GM12878 (cell line): ENCODE data around the gene SLC47A2. TPM values are rescaled to one million over a fixed set of nuclear protein-coding genes. Genes with fewer than 3 reads are reported as not detected.

Experiments used
- ATAC-seq: fragments of 200-7000 bp; cut with Tn5 transposase; 3 replicates; pipeline ENCODE4 v1.9.1; 2020; ENCODE audit warnings: mild to moderate bottlenecking, moderate library complexity
- BruUV-seq: library from RNA; stranded (reverse); fragments of 400-500 nt; replicated peaks from 2 replicates; lab custom pipeline; 2021; lab: Mats Ljungman, UMichigan
- CTCF ChIA-PET: fragments of 300-600 bp; sonication (Branson Sonifier 250); formaldehyde crosslinking; extraction: SDS; loops from one replicate; lab custom pipeline; 2021; ENCODE audit warnings: inconsistent platforms; lab: Yijun Ruan, JAX
- POLR2A ChIA-PET: fragments of 350-600 bp; formaldehyde crosslinking; extraction: SDS; loops from one replicate; lab custom pipeline; 2021; ENCODE audit warnings: inconsistent platforms; lab: Charles Lee
- RAD21 ChIA-PET: fragments of 300-600 bp; sonication (Branson Sonifier 250); formaldehyde crosslinking; loops from one replicate; lab custom pipeline; 2023; ENCODE audit warnings: antibody characterized with exemption; ENCODE audit not compliant: unreplicated experiment; lab: Charles Lee
- SMC1A ChIA-PET: fragments of 300-600 bp; sonication (Branson Sonifier 250); formaldehyde crosslinking; loops from one replicate; lab custom pipeline; 2023; ENCODE audit not compliant: unreplicated experiment, uncharacterized antibody; lab: Charles Lee
- DNase-seq: peaks from one replicate; pipeline ENCODE4 v3.0.0-alpha.2; 2011; ENCODE audit warnings: low read depth, low spot score
- FAIRE-seq: peaks from 3 replicates; lab custom pipeline; 2011; peaks lifted over from hg19 to GRCh38; lab: Jason Lieb, UNC
- H2AFZ ChIP-seq: 2 replicates; pipeline ENCODE4 v1.6.0; 2011; ENCODE audit warnings: low read depth, low read length, control low read depth; ENCODE audit not compliant: control insufficient read depth
- H3K27ac ChIP-seq: 2 replicates; pipeline ENCODE4 v1.5.1; 2011; ENCODE audit warnings: control low read depth; ENCODE audit not compliant: control insufficient read depth, insufficient read depth
- H3K27me3 ChIP-seq, 2 experiments: replicated peaks in 1 of 2; 2 replicates each; pipeline versions ENCODE4 v1.6.0 to v1.6.1; 2011; ENCODE audit warnings: low read length in 1 of 2; ENCODE audit not compliant: control insufficient read depth in 2 of 2, insufficient read depth in 2 of 2
- H3K36me3 ChIP-seq, 2 experiments: 2 replicates each; pipeline ENCODE4 v1.5.1; 2011; ENCODE audit warnings: low read length in 1 of 2; ENCODE audit not compliant: control insufficient read depth in 2 of 2, insufficient read depth in 2 of 2
- H3K4me1 ChIP-seq: 2 replicates; pipeline ENCODE4 v1.6.1; 2011; ENCODE audit warnings: mild to moderate bottlenecking, low read length, moderate library complexity, mixed read lengths; ENCODE audit not compliant: control insufficient read depth, insufficient read depth
- H3K4me2 ChIP-seq: 2 replicates; pipeline ENCODE4 v1.6.0; 2011; ENCODE audit warnings: control low read depth; ENCODE audit not compliant: control insufficient read depth, insufficient read depth
- H3K4me3 ChIP-seq: fragments of 200-600 bp; sonication (generic); 2 replicates; pipeline ENCODE4 v1.5.1; 2016
- H3K79me2 ChIP-seq: 2 replicates; pipeline ENCODE4 v1.6.0; 2011; ENCODE audit warnings: low read length; ENCODE audit not compliant: control insufficient read depth, insufficient read depth
- H3K9ac ChIP-seq: 2 replicates; pipeline ENCODE4 v1.8.0; 2011; ENCODE audit warnings: low read length, control low read depth, mixed read lengths; ENCODE audit not compliant: control insufficient read depth, insufficient read depth
- H3K9me3 ChIP-seq: replicated peaks from 3 replicates; pipeline ENCODE4 v1.5.1; 2011; ENCODE audit warnings: mild to moderate bottlenecking, low read length; ENCODE audit not compliant: control insufficient read depth, insufficient read depth
- H4K20me1 ChIP-seq: 2 replicates; pipeline ENCODE4 v1.6.0; 2011; ENCODE audit not compliant: control insufficient read depth, insufficient read depth
- BHLHE40 ChIP-seq, 2 experiments: fragments of 450-650 bp in 1 of 2; IDR thresholded peaks; 2 replicates each; pipeline ENCODE4 v1.6.1; 2011 to 2017; ENCODE audit warnings: low read depth in 2 of 2, borderline replicate concordance in 1 of 2, improper control_type of control experiment in 1 of 2, low read length in 1 of 2, mild to moderate bottlenecking in 1 of 2
- HDAC6 ChIP-seq: fragments of 200-600 bp; sonication (generic); IDR thresholded peaks from one replicate; pipeline ENCODE4 v1.8.0; 2017; ENCODE audit warnings: antibody characterized with exemption; ENCODE audit not compliant: unreplicated experiment
- HDGF ChIP-seq: fragments of 450-650 bp; IDR thresholded peaks from 2 replicates; pipeline ENCODE4 v1.6.1; 2016; ENCODE audit warnings: antibody characterized with exemption
- KAT2A ChIP-seq: conservative IDR thresholded peaks from 2 replicates; pipeline ENCODE4 v1.6.1; 2011; ENCODE audit warnings: low read depth, low read length; ENCODE audit not compliant: control insufficient read depth
- NFYA ChIP-seq: IDR thresholded peaks from 2 replicates; pipeline ENCODE4 v1.6.1; 2011; ENCODE audit warnings: low read depth, mild to moderate bottlenecking, low read length, improper control_type of control experiment, borderline replicate concordance
- SPI1 ChIP-seq: IDR thresholded peaks from 2 replicates; pipeline ENCODE4 v1.6.1; 2011; ENCODE audit warnings: low read depth, mild to moderate bottlenecking, low read length, moderate library complexity, borderline replicate concordance; ENCODE audit not compliant: insufficient read depth
- TCF12 ChIP-seq: IDR thresholded peaks from 2 replicates; pipeline ENCODE4 v1.6.1; 2011; ENCODE audit warnings: low read depth, mild to moderate bottlenecking, low read length
- ZNF207 ChIP-seq: fragments of 450-650 bp; IDR thresholded peaks from 2 replicates; pipeline ENCODE4 v1.6.1; 2014; ENCODE audit warnings: antibody characterized with exemption, mild to moderate bottlenecking, borderline replicate concordance
- ZNF24 ChIP-seq: fragments of 450-650 bp; IDR thresholded peaks from 2 replicates; pipeline ENCODE4 v1.6.1; 2017; ENCODE audit warnings: antibody characterized with exemption, mild to moderate bottlenecking
- WGBS: methylation state at CpG from one replicate; pipeline ENCODE4 v1.1.6; 2016; ENCODE audit warnings: low lambda C conversion rate; ENCODE audit not compliant: insufficient replicate concordance, insufficient coverage; ENCODE audit errors: missing lambda C conversion rate; 5-methylcytosine and 5-hydroxymethylcytosine counted together
- in situ Hi-C: fragments of 300-500 bp; cut with MboI; formaldehyde crosslinking; loops from 9 replicates; pipeline ENCODE4 v1.14.3; 2018; ENCODE audit warnings: mixed read lengths
- intact Hi-C: fragments of 100-400 bp; cut with micrococcal nuclease; formaldehyde crosslinking; loops from one replicate; pipeline ENCODE4 v1.14.2; 2022; ENCODE audit not compliant: unreplicated experiment
- polyA plus RNA-seq, 11 experiments: library from polyadenylated mRNA; depleted of rRNA in 4 of 11; unstranded in 6 of 11; stranded (reverse) in 5 of 11; fragments of >200 nt; fragmentation: Nextera tagmentation in 4 of 11; fragmentation: Illumina TruSeq in 1 of 11; extraction: Ambion mirVana in 4 of 11; extraction: Trizol in 1 of 11; gene quantifications; 1 replicate in 1 of 11; 2 replicates in 10 of 11; pipeline versions ENCODE4 v1.2.1 to v1.2.3, GENCODE V29; 2011 to 2016; ENCODE audit warnings: inconsistent platforms in 2 of 11, missing spikeins in 2 of 11, low read depth in 1 of 11
- total RNA-seq, 4 experiments: library from RNA; depleted of rRNA in 3 of 4; stranded (reverse); fragments of >200 nt in 3 of 4; fragmentation: Illumina TruSeq in 1 of 4; extraction: Trizol in 1 of 4; gene quantifications; 2 replicates each; pipeline versions ENCODE4 v1.2.1 to v1.2.3, GENCODE V29; 2013 to 2021
- TF ChIP-seq, protein P1 (sequence below): fragments of 450-650 bp; IDR thresholded peaks from 2 replicates; pipeline ENCODE4 v1.6.1; 2017; ENCODE audit warnings: mild to moderate bottlenecking, moderate library complexity
- TF ChIP-seq, protein P2 (sequence below): IDR thresholded peaks from 2 replicates; pipeline ENCODE4 v1.6.1; 2012; ENCODE audit warnings: low read length, inconsistent platforms

SLC47A2 gene
- total and polyA plus RNA-seq, 10 of the 15 experiments (the other 5 are each of a cell fraction or from before 2014, with no cell fraction given), result not detected

DNA sequence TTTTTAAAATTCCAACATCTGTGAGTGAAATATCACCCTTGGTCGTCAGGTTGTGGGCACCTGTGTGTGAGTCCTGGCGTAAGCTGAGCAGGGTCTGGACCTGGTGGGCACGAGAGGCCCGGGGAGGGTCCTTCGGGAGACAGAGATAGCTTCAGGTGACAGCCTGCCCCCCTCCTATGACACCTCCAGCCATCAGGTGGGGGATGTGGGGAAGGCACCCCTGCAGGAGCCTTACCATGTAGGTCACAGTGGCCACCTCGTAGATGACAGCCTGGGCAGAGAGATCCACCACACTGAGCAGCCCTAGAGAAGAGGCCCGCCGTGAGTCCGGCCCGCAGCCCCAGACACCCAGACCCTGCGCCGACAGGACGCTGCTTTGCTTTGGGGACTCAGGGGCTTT, 11.2 kb downstream of the SLC47A2 start:
- DNase-seq (no peak), FAIRE-seq (no peak), ATAC-seq (no peak)
- no peak overlapping the region for H3K9ac ChIP-seq
- ChIA-PET POLR2A (no interaction called here), CTCF (no interaction called here), RAD21 (no interaction called here), SMC1A (no interaction called here)
- H3K4me1 ChIP-seq, result no peaks in the 10 kb centered on the region
- in situ Hi-C loops, result no loop called here
- H3K4me3 ChIP-seq, result no peak overlapping the region
- no TSS peak for BruUV-seq
- H3K9me3 ChIP-seq, result no peaks in the 10 kb centered on the region
- no peaks in the 10 kb centered on the region for H4K20me1 ChIP-seq
- no peaks in the 10 kb centered on the region for H3K27me3 ChIP-seq
- H3K79me2 ChIP-seq, result no peaks in the 10 kb centered on the region
- intact Hi-C loops, result no loop called here
- no peak overlapping the region for H3K27ac ChIP-seq
- WGBS, result 59% methylated on average over 13 of the region's 13 CpGs
- no peak overlapping the region for H2AFZ ChIP-seq
- TF ChIP-seq SPI1 (no peak), HDAC6 (no peak), BHLHE40 (IDR thresholded peaks at IDR 0.05; ENCODE audit: borderline replicate concordance in 1 of 2, low read depth in 2 of 2, low read length in 1 of 2) (no peak), HDGF (no peak), ZNF207 (no peak), NFYA (no peak), KAT2A (no peak), TCF12 (no peak), ZNF24 (no peak)
- TF ChIP-seq, protein P1, sequence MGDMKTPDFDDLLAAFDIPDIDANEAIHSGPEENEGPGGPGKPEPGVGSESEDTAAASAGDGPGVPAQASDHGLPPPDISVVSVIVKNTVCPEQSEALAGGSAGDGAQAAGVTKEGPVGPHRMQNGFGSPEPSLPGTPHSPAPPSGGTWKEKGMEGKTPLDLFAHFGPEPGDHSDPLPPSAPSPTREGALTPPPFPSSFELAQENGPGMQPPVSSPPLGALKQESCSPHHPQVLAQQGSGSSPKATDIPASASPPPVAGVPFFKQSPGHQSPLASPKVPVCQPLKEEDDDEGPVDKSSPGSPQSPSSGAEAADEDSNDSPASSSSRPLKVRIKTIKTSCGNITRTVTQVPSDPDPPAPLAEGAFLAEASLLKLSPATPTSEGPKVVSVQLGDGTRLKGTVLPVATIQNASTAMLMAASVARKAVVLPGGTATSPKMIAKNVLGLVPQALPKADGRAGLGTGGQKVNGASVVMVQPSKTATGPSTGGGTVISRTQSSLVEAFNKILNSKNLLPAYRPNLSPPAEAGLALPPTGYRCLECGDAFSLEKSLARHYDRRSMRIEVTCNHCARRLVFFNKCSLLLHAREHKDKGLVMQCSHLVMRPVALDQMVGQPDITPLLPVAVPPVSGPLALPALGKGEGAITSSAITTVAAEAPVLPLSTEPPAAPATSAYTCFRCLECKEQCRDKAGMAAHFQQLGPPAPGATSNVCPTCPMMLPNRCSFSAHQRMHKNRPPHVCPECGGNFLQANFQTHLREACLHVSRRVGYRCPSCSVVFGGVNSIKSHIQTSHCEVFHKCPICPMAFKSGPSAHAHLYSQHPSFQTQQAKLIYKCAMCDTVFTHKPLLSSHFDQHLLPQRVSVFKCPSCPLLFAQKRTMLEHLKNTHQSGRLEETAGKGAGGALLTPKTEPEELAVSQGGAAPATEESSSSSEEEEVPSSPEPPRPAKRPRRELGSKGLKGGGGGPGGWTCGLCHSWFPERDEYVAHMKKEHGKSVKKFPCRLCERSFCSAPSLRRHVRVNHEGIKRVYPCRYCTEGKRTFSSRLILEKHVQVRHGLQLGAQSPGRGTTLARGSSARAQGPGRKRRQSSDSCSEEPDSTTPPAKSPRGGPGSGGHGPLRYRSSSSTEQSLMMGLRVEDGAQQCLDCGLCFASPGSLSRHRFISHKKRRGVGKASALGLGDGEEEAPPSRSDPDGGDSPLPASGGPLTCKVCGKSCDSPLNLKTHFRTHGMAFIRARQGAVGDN, result no peak
- TF ChIP-seq, protein P2, sequence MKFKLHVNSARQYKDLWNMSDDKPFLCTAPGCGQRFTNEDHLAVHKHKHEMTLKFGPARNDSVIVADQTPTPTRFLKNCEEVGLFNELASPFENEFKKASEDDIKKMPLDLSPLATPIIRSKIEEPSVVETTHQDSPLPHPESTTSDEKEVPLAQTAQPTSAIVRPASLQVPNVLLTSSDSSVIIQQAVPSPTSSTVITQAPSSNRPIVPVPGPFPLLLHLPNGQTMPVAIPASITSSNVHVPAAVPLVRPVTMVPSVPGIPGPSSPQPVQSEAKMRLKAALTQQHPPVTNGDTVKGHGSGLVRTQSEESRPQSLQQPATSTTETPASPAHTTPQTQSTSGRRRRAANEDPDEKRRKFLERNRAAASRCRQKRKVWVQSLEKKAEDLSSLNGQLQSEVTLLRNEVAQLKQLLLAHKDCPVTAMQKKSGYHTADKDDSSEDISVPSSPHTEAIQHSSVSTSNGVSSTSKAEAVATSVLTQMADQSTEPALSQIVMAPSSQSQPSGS, result no peak
- no peaks in the 10 kb centered on the region for H3K36me3 ChIP-seq
- no peak overlapping the region for H3K4me2 ChIP-seq
